GM19240 (cell line): ENCODE data around the gene PPP1R12B.
"Not testable (repeated sequence)": the region's sequence is repeated elsewhere in the genome, so short reads cannot be mapped to it uniquely, and the experiment has no call there.

ENCODE experiments used
- DNase-seq: peaks from one replicate; pipeline ENCODE4 v3.0.0; 2011; ENCODE audit warnings: low spot score; ENCODE audit not compliant: insufficient read length

PPP1R12B gene

DNA sequence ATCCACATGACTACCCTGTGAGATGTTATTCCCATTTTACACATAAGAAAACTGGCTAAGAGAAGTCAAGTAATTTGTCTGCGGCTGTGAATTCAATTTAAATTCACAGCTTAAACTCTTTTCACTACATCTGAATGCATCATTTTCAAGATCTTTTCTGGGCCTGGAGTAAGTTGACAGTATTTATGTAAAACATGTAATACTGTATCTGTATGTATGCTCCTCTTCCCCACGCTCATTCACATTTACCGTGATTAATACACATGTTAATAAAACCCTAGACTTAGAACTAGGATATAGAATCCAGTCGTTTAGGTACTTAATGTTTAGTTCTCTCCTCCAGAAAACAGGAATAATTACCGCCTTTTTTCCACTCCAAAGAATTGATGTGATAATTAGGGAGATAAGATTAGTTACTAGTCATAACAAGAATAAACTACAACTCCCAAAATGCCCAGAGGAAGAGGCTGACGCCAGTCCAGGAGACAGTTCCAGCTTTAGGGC is 442 bp upstream of the PPP1R12B start:
- no peak for DNase-seq

DNA sequence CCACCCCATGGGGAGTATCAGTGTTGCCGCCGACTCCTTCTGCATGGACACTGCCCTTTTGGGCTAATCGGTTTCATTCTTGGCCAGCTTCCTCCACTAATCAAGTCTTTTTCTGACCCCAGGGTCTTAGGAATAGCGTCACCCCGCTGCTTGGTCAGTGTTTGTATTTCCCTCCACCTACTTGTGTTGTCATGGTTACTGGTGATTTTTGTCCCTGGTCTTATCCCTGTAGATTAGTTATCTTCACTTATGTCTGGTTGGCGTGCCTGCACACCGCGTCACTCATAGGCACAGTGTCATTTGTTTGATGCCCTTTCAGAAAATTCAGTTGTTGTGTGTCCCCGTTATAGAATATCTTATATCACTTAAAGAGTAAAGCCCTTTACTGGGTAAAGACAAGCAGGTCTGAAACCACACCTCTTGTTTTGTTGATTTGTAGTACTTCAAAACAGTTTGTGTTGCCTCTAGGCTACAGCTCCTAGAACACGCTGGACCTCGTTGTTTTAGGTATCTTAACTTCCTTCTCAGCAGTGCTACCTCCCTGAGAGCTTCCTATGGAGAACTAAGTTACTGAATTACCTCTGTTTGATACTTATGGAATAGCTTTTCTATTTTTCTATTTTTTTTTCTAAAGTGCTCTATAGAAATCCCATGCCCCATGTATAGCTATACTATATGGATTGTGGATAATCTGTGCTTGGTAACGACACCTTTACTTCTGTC is 868 bp downstream of the PPP1R12B start:
- no peak for DNase-seq

DNA sequence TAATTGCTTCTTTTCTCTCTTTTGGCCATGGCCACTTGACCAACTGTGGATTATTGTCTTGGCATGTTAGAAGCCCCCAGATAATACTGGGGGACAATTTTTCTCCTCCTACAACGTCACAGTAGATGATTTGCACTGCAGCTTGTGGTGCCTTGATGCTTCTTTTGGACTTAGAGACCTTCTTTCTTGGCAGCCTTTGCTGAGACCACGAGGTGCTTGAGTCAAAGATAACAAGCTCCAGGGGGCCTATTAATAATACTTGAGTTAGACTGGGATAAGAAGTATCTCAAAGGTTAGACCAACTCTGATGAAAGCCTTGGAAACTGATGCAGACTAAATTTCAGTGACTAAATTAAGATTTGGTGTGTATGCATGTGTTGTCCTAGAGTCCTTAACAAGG is 3.2 kb downstream of the PPP1R12B start:
- no peak for DNase-seq

DNA sequence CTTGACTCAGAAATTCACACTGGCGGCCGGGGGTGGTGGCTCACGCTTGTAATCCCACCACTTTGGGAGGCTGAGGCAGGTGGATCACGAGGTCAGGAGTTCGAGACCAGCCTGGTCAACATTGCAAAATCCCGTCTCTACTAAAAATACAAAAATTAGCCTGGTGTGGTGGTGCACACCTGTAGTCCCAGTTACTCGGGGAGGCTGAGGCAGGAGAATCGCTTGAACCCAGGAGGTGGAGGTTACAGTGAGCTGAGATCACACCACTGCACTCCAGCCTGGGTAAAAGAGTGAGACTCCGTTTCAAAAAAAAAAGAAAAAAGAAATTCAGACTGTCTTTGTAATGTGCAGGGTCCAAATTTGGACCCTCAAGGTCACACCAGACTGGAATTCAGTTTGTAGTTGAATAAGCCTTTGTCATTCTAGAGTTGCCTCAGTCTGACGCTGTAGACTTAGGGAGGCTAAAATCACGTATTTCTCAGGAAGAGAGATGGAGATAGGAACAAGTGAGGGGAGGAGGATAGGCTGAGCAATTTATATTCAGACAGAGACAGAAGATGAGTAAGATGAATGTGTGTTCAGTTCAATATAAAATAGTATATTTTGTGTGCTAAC is 4.2 kb downstream of the PPP1R12B start:
- not testable (repeated sequence) for DNase-seq

DNA sequence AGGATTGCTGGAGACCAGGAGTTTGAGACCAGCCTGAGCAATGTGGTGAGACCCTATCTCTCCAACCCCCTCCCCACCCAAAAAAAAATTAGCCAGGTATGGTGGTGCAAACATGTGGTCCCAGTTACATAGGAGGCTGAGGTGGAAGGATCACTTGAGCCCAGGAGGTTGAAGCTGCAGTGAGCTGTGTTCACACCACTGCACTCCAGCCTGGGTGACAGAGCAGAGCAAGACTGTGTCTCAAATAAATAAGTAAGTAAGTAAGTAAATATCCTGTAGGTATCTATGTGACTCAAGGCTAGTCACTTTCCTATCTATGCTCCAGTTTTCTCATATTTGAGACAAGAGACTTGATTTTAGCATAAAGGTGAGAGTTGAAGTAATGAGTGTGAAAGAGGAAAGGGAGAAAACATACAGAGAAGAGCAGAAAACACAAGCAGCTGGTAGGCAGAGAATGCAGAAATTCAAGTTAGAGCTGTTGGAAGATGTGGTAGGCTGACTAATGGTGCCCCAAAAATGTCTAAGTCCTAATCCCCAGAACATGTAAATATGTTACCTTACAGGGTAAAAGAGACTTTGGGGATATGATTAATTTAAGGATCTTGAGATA is 7.5 kb downstream of the PPP1R12B start:
- DNase-seq: no peak

DNA sequence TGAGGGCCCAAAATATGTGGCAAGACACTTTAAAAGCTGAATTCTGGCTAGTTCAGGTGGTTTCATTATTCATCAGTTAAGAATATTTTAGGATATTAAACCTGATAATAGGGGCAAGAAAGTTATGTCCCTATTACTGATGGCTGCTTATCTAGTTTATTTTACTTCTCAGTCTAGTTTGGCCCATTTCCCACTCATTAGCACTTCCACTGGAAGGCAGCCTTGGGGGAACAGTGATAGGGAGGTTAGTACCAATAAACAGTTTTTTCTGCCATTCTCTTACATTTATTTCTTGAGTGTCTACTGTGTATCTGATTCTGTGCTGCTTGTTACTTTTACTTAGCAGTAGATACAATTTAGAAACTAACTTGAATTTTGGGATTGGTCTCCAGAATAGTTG is 9.0 kb downstream of the PPP1R12B start:
- no peak for DNase-seq

DNA sequence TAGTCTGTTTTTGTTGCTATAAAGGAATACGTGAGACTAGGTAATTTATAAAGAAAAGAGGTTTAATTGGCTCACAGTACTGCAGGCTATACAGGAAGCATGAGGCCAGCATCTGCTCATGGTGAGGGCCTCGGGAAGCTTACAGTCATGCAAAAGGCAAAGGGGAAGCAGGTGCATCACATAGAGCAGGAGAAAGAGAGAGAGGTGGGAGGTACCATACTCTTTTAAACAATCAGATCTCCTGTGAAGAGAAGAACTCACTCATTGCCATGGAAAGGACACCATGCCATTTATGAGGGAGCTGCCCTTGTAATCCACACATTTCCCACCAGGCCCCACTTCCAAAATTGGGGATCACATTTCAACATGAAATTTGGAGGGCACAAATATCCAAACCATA is 12.7 kb downstream of the PPP1R12B start:
- no peak for DNase-seq

DNA sequence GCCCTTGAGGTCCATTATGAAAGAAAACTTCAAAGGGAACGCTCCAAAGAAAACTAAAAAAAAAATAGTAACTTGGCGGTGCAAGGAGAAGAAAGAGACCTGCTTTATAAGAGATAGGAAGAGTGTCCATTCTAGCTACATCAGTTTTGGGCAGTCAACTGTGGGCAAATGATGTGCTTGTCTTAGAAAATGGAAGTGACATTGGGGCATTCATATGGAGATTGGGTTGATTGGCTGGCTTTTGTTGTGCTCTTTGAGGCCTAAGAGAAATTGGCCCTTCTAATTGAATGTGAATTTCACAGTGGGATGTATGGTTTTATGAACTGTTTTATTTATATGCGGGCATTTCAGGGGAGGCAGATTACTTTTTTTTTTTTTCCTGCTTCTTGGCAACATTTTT is 13.2 kb downstream of the PPP1R12B start:
- no peak for DNase-seq

DNA sequence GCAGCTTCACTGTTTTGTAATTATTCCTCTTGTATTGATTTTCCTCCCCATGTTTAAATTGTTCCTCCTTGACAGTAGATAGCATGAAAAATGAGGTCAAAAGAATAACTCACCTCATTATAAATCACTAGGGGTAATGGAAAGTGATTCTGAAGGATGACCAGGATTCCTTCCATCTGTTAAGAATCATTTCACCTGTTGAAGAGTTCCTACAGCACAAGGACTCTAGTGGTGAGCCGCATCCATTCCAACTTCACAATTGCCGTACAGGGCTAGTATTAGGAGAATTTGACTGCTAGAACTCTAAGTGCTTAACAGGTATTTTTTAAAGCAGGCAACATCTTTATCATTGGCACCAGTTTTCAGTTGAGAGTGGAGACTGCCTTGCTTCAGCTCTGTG is 13.7 kb downstream of the PPP1R12B start:
- DNase-seq: no peak

DNA sequence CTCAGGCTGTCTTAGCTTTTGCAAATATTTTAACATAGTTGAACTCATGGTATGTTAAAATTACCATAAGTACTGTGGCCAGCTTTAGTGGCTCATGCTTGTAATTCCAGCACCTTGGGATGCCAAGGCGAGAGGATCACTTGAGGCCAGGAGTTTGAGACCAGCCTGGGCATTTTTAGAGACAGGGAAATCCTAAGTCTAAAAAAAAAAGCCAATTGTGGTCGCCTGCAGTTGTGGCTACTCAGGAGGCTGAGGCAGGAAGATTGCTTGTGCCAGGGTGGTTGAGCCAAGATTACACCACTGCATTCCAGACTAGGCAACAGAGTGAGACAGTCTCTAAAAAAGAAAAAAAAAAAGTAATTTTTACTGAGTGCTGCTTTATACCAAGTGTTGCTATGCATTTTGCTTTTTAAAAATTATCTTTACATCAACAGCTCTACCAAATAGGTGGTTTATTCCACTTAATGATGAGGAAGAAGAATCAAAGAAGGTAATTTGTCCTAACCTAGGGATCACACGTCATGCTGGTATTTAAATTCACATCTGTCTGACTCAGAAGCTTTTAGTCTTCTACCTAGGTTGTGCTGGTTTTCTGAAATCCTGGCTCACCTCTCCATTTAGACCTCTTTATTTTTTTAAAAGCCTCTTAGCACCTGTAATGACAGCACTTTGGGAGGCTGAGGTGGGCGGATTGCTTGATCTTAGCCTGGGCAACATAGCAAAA is 16.8 kb downstream of the PPP1R12B start:
- DNase-seq: no peak

DNA sequence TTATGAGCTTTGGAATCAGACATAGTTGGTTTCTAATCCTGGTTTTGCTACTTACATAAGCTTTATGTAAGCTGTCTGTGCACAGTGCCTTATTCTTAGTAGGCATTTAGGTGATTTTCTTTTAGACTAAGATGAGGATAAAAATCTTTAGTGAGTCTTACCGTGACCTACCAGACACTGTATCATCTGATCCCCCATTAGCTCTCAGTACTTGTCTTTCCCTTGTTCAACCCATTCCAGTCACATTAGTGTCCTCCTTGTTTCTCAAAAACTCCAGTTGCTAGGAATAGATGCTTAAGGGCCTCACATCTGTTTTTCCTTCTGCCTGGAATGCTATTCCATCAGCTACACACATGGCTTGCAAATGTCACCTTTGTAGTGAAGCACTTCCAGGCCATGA is 18.8 kb downstream of the PPP1R12B start:
- no peak for DNase-seq

DNA sequence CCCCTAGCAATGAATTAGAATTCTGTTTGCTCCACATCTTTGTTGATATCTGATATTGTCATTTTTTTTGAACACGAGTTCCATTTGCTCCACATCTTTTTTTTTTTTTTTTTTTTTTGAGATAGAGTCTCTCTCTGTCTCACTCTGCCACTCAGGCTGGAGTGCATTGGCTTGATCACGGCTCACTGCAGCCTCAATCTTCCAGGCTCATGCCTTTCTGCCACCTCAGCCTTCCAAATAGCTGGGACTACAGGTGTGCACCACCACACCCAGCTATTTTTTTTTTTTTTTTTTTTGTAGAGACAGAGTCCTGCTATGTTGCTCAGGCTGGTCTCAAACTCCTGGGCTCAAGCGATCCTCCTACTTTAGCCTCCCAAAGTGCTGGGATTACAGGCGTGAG is 22.4 kb downstream of the PPP1R12B start:
- not testable (repeated sequence) for DNase-seq

DNA sequence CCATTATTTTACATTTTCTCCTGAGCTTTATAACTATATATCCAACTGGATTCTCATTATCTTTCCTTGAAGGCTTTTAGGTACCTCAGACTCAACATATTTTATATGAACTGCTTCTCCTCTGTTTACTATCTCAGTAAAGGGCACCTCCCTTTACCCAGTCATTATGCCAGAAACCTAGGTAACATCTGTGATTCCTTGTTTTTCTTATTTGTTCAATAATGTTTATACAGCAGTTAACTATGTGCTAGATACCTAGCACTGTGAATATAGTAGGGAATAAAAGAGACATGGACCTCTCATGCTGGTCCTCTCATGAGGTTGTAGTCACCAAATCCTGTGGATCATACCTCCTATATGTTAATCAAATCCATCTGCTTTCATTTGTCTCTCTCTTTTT is 25.6 kb downstream of the PPP1R12B start:
- no peak for DNase-seq

DNA sequence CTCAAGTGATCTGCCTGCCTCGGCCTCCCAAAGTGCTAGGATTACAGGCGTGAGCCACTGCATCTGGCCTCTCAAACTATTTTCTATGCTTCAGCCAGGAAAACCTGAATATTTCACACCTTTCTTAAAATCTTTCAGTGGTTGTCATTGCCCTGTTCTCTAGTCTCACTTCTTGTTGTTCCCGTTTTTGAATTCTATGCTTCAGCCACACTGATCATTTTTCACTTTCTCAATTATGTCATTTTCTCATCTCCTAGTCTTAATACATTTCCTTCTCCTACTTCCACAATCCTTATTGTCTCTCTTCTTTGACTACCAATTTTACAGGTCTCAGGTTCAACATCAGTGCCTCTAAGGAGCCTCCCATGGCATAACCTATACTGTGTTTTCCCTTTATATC is 26.7 kb downstream of the PPP1R12B start:
- not testable (repeated sequence) for DNase-seq

DNA sequence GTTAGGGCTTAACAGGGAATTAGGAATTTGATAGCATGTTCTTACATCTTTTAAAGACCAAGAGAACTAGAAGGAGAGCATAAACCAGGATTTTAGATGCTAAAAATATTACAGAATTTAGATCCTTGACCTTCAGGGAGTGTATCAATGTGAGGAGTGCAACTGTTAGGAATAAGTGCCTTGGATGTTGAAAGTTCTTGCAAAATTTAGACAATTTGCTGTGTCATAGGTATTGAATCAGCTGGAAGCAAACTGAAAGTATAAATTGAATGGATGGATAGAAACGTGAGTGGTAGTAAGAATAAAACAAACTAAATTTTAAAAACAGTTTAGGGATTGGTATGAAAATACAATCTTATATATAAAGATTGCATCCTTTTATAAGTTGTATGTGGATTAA is 27.7 kb downstream of the PPP1R12B start:
- no peak for DNase-seq

DNA sequence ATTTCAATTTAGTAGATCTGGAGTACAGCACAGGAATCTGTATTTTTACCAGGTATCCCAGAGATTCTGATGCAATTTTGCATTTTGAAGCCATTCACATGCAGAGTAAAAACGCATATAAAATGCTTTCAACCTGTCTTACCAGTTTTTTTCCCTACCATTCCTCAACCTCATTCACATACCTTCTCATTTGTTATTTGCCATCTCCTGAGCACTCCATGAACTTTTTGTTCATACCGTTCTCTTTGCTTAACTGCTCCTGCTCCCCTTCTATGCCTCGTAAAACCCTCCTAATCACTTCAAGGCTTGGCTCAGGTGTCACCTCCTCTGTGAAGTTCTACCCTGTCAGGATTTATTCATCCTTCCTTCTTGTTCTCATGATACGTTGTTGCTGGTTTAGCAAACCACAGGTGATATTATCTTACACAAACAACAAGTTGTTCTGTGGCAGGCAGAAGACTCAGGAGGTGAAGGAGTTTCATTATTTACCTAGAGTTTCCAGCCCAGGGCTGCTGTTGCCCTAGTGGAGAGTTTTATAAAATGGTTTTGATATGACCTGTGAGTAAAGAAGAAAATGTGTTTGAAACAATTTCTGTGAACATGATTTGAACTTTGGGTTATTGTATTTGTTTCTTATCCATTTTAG is 31.5 kb downstream of the PPP1R12B start:
- DNase-seq: not testable (repeated sequence)

DNA sequence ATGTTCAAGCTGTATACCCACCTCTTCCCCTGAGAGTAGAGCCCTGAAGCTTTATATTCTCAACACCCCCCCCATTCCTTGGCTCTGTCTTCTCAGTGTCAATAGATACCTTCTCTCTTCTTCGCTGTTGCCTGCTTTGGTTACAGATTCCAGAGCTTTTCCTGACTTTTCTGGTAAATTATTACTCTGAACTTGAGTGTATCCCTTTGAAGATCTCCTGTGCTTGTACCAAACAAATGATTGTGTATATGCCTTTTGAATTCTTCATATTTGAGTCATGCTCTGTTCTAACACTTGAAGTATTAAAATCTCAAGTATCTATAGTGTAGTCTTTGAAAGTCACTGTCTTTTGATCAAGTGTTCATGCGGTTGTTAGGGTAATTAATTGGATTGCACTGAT is 32.0 kb downstream of the PPP1R12B start:
- DNase-seq: not testable (repeated sequence)

DNA sequence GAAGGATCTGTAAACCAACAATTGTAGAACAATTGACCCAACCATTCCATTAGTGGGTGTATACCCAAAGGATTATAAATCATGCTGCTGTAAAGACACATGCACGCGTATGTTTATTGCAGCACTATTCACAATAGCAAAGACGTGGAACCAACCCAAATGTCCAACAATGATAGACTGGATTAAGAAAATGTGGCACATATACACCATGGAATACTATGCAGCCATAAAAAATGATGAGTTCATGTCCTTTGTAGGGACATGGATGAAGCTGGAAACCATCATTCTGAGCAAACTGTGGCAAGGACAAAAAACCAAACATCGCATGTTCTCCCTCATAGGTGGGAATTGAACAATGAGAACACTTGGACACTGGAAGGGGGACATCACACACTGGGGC is 33.4 kb downstream of the PPP1R12B start:
- DNase-seq: not testable (repeated sequence)

DNA sequence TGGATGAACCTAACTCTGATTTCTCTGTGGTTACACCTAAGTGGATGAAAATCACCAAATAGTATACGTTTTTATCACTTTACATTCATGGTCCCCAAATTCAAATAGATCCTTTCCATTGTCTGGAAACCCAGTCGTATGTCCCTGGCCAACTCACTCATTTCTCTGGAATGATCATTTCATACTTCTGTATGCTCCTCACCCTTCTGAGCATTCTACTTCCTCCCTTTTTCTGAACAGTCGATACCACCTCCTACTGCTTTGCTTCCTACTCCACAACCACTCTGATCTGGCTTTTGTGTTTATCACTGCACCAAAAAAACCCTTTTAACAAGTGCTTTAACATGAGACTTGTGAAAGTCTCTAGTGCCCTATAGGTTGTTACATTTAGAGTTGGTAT is 47.3 kb downstream of the PPP1R12B start:
- not testable (repeated sequence) for DNase-seq

DNA sequence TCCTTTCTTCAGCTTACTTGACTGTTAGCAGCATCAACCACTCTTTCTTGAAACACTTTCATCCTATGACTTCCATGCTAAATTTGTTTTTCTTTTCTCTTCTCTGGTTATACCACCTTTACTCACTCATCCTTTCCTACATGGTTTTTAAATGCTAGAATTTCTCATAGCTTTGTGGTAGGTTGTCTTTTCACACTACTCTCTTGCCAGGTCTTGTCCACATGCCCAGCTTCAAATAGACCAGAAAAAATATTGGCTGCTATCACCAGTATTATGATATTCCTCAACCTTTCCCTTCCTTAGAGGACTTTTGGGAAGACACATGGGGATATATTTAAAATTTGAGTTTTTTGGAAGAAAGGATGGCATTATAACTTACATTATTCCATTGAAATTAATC is 48.8 kb downstream of the PPP1R12B start:
- DNase-seq: no peak

DNA sequence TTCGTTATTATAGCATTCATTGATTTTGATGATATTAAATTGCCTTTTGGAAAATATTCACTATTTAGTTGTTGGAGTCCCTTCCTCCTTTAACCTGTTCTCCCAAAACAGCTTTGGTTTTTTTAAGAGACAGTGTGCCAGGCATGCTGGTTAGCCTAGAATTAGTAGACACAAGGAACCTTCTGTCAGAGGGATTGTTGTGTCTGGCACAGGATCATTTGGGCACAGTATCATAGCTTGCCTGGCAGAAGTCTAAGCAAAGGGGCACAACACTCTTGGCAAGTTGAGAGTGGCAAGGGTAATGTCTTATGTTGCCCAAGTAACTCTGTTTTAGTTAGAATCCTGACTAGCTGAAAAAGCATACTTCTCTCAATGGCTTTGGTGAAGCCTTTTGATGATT is 49.9 kb downstream of the PPP1R12B start:
- DNase-seq: not testable (repeated sequence)
